GM10266 (cell line): ENCODE measurements around the gene NFS1.

ENCODE experiments used
- DNase-seq: peaks from one replicate; pipeline ENCODE4 v3.0.0; 2012; ENCODE audit errors: extremely low spot score
- TF ChIP-seq, protein P1 (sequence below): IDR thresholded peaks from 2 replicates; pipeline ENCODE4 v1.5.1; 2012; ENCODE audit warnings: mild to moderate bottlenecking, low read depth; ENCODE audit not compliant: control insufficient read depth, insufficient read depth; ENCODE audit errors: missing control alignments

NFS1 gene

DNA sequence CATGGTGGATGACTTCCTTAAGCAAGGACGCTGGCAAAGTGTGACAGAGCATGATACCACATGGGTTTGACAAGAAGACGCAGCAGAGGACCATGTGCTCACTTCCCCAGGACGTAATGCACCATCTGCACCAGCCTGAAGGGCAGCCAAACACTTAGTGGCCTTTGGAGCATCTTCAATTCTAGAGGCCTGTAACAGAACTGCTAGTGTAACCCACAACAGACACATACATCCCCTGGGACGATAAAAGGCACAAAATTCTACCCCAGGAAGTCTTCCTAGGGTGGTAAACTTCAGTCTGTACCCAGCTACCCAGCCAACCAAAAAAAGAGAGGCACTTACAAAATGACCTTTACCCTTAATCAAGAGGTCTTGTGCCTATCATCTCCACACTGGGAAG is 25.3 kb downstream of the NFS1 start:
- DNase-seq: no peak
- TF ChIP-seq, protein P1, sequence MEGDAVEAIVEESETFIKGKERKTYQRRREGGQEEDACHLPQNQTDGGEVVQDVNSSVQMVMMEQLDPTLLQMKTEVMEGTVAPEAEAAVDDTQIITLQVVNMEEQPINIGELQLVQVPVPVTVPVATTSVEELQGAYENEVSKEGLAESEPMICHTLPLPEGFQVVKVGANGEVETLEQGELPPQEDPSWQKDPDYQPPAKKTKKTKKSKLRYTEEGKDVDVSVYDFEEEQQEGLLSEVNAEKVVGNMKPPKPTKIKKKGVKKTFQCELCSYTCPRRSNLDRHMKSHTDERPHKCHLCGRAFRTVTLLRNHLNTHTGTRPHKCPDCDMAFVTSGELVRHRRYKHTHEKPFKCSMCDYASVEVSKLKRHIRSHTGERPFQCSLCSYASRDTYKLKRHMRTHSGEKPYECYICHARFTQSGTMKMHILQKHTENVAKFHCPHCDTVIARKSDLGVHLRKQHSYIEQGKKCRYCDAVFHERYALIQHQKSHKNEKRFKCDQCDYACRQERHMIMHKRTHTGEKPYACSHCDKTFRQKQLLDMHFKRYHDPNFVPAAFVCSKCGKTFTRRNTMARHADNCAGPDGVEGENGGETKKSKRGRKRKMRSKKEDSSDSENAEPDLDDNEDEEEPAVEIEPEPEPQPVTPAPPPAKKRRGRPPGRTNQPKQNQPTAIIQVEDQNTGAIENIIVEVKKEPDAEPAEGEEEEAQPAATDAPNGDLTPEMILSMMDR: no peak

DNA sequence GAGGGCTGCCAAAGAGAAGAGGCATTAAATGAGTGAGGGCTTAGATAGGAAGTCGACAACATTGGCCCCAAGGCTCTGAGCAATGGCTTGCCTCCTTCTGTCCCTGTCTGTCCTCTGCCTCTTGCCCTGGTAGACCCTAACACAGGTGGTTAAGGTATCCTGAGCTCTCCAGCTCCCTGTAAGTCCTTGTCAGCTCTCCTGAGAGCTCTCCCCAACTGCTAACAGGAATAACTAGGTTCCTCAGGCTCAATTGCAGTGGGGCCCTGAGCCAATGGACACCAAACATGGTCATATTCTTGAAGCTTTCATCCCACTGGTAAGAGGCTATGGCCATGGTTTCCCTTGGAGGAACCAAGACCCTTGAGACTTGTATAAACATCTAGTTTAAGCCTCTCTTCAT is 29.5 kb downstream of the NFS1 start:
- DNase-seq: no peak
- TF ChIP-seq, protein P1: no peak

DNA sequence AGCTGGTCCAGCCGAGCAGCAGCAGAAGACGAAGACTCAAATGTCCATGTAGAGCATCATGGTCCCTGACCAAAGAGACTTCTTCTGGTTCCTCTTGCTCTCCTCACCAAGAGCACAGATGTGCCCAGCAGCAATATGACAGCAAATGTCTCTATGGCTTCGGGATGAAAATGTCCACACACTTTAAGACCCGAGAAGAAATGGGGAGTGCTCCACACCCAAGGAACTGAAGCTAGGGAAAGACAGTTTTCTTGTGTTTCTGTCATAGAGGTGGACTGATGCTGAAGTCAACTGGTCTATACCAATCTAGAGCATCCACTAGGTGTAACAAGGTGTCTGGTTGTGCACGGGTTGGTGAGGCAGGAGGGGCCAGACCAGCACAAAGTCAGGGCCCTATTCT is 29.9 kb downstream of the NFS1 start:
- TF ChIP-seq, protein P1: no peak
- DNase-seq: no peak

DNA sequence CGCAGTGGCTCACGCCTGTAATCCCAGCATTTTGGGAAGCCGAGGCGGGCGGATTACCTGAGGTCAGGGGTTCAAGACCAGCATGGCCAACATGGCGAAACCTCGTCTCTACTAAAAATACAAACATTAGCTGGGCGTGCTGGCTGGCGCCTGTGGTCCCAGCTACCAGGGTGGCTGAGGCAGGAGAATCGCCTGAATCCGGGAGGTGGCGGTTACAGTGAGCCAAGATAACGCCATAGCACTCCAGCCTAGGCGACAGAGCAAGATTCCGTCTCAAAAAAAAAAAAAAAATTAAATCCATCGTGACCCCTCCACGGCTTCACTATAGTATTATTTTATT is 33.2 kb downstream of the NFS1 start:
- DNase-seq: no peak
- TF ChIP-seq, protein P1: no peak

DNA sequence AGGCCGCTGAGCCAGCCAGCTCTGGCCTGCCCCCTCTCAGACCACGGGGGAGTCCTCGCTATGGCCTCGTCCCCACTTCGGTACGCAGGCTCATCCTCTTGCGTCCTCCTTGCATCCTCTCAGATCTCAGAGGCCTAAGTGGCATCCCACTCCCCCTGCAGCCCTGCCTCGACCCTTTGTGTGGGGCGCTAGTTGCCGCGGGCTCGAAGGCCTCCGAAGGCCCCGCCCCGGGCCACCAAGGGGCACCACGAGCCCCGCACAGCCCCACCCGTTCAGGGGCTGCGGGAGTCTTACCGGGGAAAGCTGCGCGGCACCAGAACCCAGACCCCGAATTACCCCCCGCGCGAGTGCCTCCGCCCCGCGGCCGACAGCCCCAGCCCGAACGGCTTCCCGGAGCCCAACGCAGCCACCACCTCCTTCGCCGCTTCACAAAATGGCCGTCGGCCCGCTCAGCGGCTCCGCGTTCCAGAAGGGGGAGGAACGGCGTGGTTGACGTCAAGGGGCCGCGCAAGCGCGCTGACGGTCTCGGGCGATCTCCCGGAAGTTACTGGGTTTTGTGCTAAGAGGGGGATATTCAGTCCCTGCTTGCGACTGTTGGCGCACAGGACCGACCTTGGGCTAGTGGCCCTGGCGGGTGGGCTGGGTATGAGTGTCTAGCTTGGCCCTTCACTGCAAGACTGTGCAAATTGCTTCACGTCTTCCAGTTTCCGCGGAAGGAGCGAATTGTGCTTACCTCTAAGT is 34.5 kb downstream of the NFS1 start, which contains the start of the genes CPNE1 and RBM12:
CPNE1 (minus strand) TSS at position 435 of the 741 bp plus-strand sequence. CDS start 31,977 bp downstream, outside the sequence.
RBM12 (minus strand) TSS at position 435 of the 741 bp plus-strand sequence. CDS start 9,578 bp downstream, outside the sequence.
- TF ChIP-seq, protein P1: no peak
- peak; percentile 96 for DNase-seq

DNA sequence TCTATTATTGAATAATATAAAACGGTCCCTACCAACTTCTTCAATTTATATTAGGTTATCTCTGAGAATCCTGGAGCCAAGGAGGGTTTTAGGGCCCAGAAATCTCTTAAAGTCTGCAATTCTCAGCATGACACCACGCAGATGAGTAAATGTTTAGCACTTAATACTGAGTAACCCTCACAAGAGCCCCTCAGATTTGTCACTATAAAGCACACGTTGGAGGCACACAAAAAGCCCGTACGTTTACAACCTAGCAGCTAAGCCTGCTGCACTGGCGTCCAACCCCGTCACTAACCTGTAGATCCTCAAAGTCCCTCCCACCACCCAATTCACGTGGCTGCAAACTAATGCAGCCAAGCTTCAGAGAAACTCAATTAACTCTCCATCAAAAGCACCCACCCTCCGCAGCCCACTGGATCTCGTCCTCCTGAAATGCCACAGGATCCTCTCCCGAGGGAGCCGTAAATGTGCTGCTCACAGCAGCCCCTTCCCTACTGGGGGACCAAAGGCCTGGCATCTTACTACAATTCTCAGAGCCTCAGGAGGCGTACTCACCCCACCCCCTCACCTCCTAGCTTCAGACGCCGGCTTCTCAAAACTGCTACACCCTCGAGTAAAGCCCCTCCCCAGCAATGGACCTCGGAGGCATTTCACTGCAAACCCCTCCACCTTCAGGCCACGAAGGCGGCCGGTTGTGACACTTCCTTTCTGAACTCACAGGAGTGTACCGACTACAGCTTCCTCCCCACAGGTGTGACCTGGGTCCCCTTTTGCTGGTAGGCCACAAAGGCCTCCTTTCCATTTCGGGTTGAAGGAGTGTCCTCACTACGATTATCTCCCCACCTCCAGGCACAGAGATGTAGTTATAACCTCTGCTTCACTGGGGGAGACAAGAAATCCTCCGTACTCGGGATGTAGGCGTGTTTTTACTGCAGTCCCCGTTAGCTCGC is 35.4 kb downstream of the NFS1 start:
- peak; percentile 46 for DNase-seq
- TF ChIP-seq, protein P1: no peak
